Activated CD4-positive, alpha-beta memory T cell treated with anti-CD3 and anti-CD28 coated beads, Interleukin-2, amount 10 ng/mL, durations not matched to agents 7 days and 5 days (primary cell): ENCODE measurements around the gene PKHD1. TPM values are rescaled to one million over a fixed set of nuclear protein-coding genes. Genes with fewer than 3 reads are reported as not detected.

Experiments used
- CTCF ChIA-PET: fragments of 350-600 bp; sonication (Branson Sonifier 250); formaldehyde crosslinking; loops from one replicate; lab custom pipeline; 2021; ENCODE audit warnings: antibody characterized with exemption, inconsistent platforms; lab: Charles Lee
- POLR2A ChIA-PET: fragments of 350-600 bp; sonication (Branson Sonifier 250); formaldehyde crosslinking; loops from one replicate; lab custom pipeline; 2021; ENCODE audit warnings: antibody characterized with exemption; lab: Charles Lee
- DNase-seq: peaks from one replicate; pipeline ENCODE4 v3.0.0-alpha.2; 2020
- H3K27ac Mint-ChIP-seq: one replicate; pipeline ENCODE4 v1.8.0; 2021; ENCODE audit warnings: mild to moderate bottlenecking, mixed read lengths
- H3K27me3 Mint-ChIP-seq: one replicate; pipeline ENCODE4 v1.8.0; 2021; ENCODE audit warnings: mixed read lengths
- H3K36me3 Mint-ChIP-seq: one replicate; pipeline ENCODE4 v1.8.0; 2021; ENCODE audit warnings: low read depth, mixed read lengths
- H3K4me1 Mint-ChIP-seq: one replicate; pipeline ENCODE4 v1.8.0; 2021; ENCODE audit warnings: mixed read lengths
- H3K4me3 Mint-ChIP-seq: one replicate; pipeline ENCODE4 v1.8.0; 2021; ENCODE audit warnings: mild to moderate bottlenecking, mixed read lengths
- H3K9me3 Mint-ChIP-seq: one replicate; pipeline ENCODE4 v1.8.0; 2021; ENCODE audit warnings: mixed read lengths
- total RNA-seq, 2 experiments: library from RNA; stranded (reverse); gene quantifications; one replicate each; pipeline ENCODE4 v1.2.3, GENCODE V29; 2021

PKHD1 gene
- total RNA-seq, 2 experiments from 2014 or later = not detected

GRCh38 chr6:51625566-51625965 is 461.8 kb downstream of the PKHD1 start:
- Mint-ChIP-seq H3K27ac (no peak overlapping the region), H3K4me3 (no peak overlapping the region), H3K36me3 (no peaks in the 10 kb centered on the region), H3K27me3 (no peaks in the 10 kb centered on the region), H3K9me3 (no peaks in the 10 kb centered on the region), H3K4me1 (no peaks in the 10 kb centered on the region)
- ChIA-PET CTCF (no interaction called here), POLR2A (no interaction called here)
- no peak for DNase-seq

GRCh38 chr6:51620971-51621370 is 466.4 kb downstream of the PKHD1 start:
- ChIA-PET CTCF (interaction anchor here (0.7 kb wide), 1 partner anchor 887 kb away, joined by 3 read pairs; no protein-coding TSS in a partner anchor), POLR2A (no interaction called here)
- Mint-ChIP-seq H3K4me1 (no peaks in the 10 kb centered on the region), H3K9me3 (no peaks in the 10 kb centered on the region), H3K4me3 (no peak overlapping the region), H3K36me3 (no peaks in the 10 kb centered on the region), H3K27me3 (no peaks in the 10 kb centered on the region), H3K27ac (no peak overlapping the region)
- no peak for DNase-seq

GRCh38 chr6:51619042-51619799 is 468.2 kb downstream of the PKHD1 start:
- no peaks in the 10 kb centered on the region for H3K4me1 Mint-ChIP-seq
- no peaks in the 10 kb centered on the region for H3K27me3 Mint-ChIP-seq
- H3K36me3 Mint-ChIP-seq = no peaks in the 10 kb centered on the region
- H3K27ac Mint-ChIP-seq = no peak overlapping the region
- H3K4me3 Mint-ChIP-seq = no peak overlapping the region
- no peaks in the 10 kb centered on the region for H3K9me3 Mint-ChIP-seq
- ChIA-PET CTCF (no interaction called here), POLR2A (no interaction called here)
- no peak for DNase-seq

GRCh38 chr6:51618563-51618962 is 468.9 kb downstream of the PKHD1 start:
- ChIA-PET CTCF (no interaction called here), POLR2A (no interaction called here)
- DNase-seq = no peak
- Mint-ChIP-seq H3K27me3 (no peaks in the 10 kb centered on the region), H3K9me3 (no peaks in the 10 kb centered on the region), H3K27ac (no peak overlapping the region), H3K4me1 (no peaks in the 10 kb centered on the region), H3K36me3 (no peaks in the 10 kb centered on the region), H3K4me3 (no peak overlapping the region)

- no peak for DNase-seq
- ChIA-PET CTCF (no interaction called here), POLR2A (no interaction called here)
- H3K27ac Mint-ChIP-seq = no peak overlapping the region
- no peaks in the 10 kb centered on the region for H3K4me1 Mint-ChIP-seq
- H3K9me3 Mint-ChIP-seq = no peaks in the 10 kb centered on the region
- H3K36me3 Mint-ChIP-seq = no peaks in the 10 kb centered on the region
- H3K4me3 Mint-ChIP-seq = no peak overlapping the region
- no peaks in the 10 kb centered on the region for H3K27me3 Mint-ChIP-seq
Observed at GRCh38 chr6:51617751-51618150, 469.7 kb downstream of the PKHD1 start.

- DNase-seq = no peak
- Mint-ChIP-seq H3K9me3 (no peaks in the 10 kb centered on the region), H3K27ac (no peak overlapping the region), H3K36me3 (no peaks in the 10 kb centered on the region), H3K4me1 (no peaks in the 10 kb centered on the region), H3K27me3 (no peaks in the 10 kb centered on the region), H3K4me3 (no peak overlapping the region)
- ChIA-PET CTCF (no interaction called here), POLR2A (no interaction called here)
Observed at GRCh38 chr6:51616243-51616642, 471.2 kb downstream of the PKHD1 start.

- DNase-seq = no peak
- POLR2A ChIA-PET = no interaction called here
- H3K4me3 Mint-ChIP-seq = no peak overlapping the region
- H3K4me1 Mint-ChIP-seq = no peaks in the 10 kb centered on the region
- no peaks in the 10 kb centered on the region for H3K36me3 Mint-ChIP-seq
- no peaks in the 10 kb centered on the region for H3K27me3 Mint-ChIP-seq
- peaks cover 4% of the 10 kb centered on the region for H3K9me3 Mint-ChIP-seq
- CTCF ChIA-PET = no interaction called here
- no peak overlapping the region for H3K27ac Mint-ChIP-seq
Observed at GRCh38 chr6:51614725-51615124, 472.7 kb downstream of the PKHD1 start.

- Mint-ChIP-seq H3K9me3 (peaks cover 4% of the 10 kb centered on the region), H3K36me3 (no peaks in the 10 kb centered on the region), H3K27ac (no peak overlapping the region), H3K4me1 (no peaks in the 10 kb centered on the region), H3K4me3 (no peak overlapping the region), H3K27me3 (no peaks in the 10 kb centered on the region)
- ChIA-PET CTCF (no interaction called here), POLR2A (no interaction called here)
- DNase-seq = no peak
Observed at GRCh38 chr6:51613558-51613957, 473.9 kb downstream of the PKHD1 start.

GRCh38 chr6:51608932-51609331 is 478.5 kb downstream of the PKHD1 start:
- ChIA-PET POLR2A (no interaction called here), CTCF (no interaction called here)
- DNase-seq = no peak
- Mint-ChIP-seq H3K4me3 (no peak overlapping the region), H3K36me3 (no peaks in the 10 kb centered on the region), H3K9me3 (peaks cover 4% of the 10 kb centered on the region), H3K27ac (no peak overlapping the region), H3K27me3 (no peaks in the 10 kb centered on the region), H3K4me1 (no peaks in the 10 kb centered on the region)

- ChIA-PET POLR2A (no interaction called here), CTCF (interaction anchor here (1.4 kb wide), 1 partner anchor 35 kb away, joined by 3 read pairs; no protein-coding TSS in a partner anchor)
- no peaks in the 10 kb centered on the region for H3K27me3 Mint-ChIP-seq
- no peaks in the 10 kb centered on the region for H3K36me3 Mint-ChIP-seq
- peaks cover 4% of the 10 kb centered on the region for H3K9me3 Mint-ChIP-seq
- no peak for DNase-seq
- H3K4me1 Mint-ChIP-seq = no peaks in the 10 kb centered on the region
- no peak overlapping the region for H3K27ac Mint-ChIP-seq
- no peak overlapping the region for H3K4me3 Mint-ChIP-seq
Observed at GRCh38 chr6:51608383-51608782, 479.0 kb downstream of the PKHD1 start.

GRCh38 chr6:51600514-51600913 is 486.9 kb downstream of the PKHD1 start:
- Mint-ChIP-seq H3K27me3 (no peaks in the 10 kb centered on the region), H3K27ac (no peak overlapping the region), H3K4me3 (no peak overlapping the region), H3K36me3 (no peaks in the 10 kb centered on the region), H3K9me3 (peaks cover 16% of the 10 kb centered on the region), H3K4me1 (no peaks in the 10 kb centered on the region)
- CTCF ChIA-PET = no interaction called here
- POLR2A ChIA-PET = no interaction called here
- no peak for DNase-seq

GRCh38 chr6:51598171-51598570 is 489.2 kb downstream of the PKHD1 start:
- CTCF ChIA-PET = no interaction called here
- Mint-ChIP-seq H3K36me3 (no peaks in the 10 kb centered on the region), H3K27me3 (no peaks in the 10 kb centered on the region), H3K27ac (no peak overlapping the region), H3K9me3 (peaks cover 16% of the 10 kb centered on the region), H3K4me1 (no peaks in the 10 kb centered on the region), H3K4me3 (no peak overlapping the region)
- POLR2A ChIA-PET = no interaction called here
- no peak for DNase-seq

GRCh38 chr6:51594981-51595380 is 492.4 kb downstream of the PKHD1 start:
- DNase-seq = no peak
- no peak overlapping the region for H3K4me3 Mint-ChIP-seq
- peaks cover 16% of the 10 kb centered on the region for H3K9me3 Mint-ChIP-seq
- H3K36me3 Mint-ChIP-seq = no peaks in the 10 kb centered on the region
- CTCF ChIA-PET = no interaction called here
- H3K4me1 Mint-ChIP-seq = no peaks in the 10 kb centered on the region
- H3K27ac Mint-ChIP-seq = no peak overlapping the region
- POLR2A ChIA-PET = no interaction called here
- H3K27me3 Mint-ChIP-seq = no peaks in the 10 kb centered on the region

- Mint-ChIP-seq H3K9me3 (no peaks in the 10 kb centered on the region), H3K27me3 (no peaks in the 10 kb centered on the region), H3K4me1 (no peaks in the 10 kb centered on the region), H3K4me3 (no peak overlapping the region), H3K27ac (no peak overlapping the region), H3K36me3 (no peaks in the 10 kb centered on the region)
- ChIA-PET CTCF (no interaction called here), POLR2A (no interaction called here)
- DNase-seq = no peak
Observed at GRCh38 chr6:51585264-51585663, 502.1 kb downstream of the PKHD1 start.
